Calu3 (cell line): ENCODE measurements around the gene IL12RB1. TPM values are rescaled to one million over a fixed set of nuclear protein-coding genes. Genes with fewer than 3 reads are reported as not detected.

Source experiments
- BruUV-seq: library from RNA; stranded (reverse); fragments of 400-500 nt; replicated peaks from 2 replicates; lab custom pipeline; 2021; lab: Mats Ljungman, UMichigan
- CTCF ChIA-PET: fragments of 300-600 bp; sonication (Branson Sonifier 250); formaldehyde crosslinking; loops from one replicate; lab custom pipeline; 2022; ENCODE audit warnings: antibody characterized with exemption; lab: Charles Lee
- DNase-seq: peaks from one replicate; pipeline ENCODE4 v3.0.0; 2022
- H3K27ac Mint-ChIP-seq: one replicate; pipeline ENCODE4 v1.8.0; 2022; ENCODE audit warnings: mixed read lengths; ENCODE audit not compliant: unreplicated experiment
- H3K27me3 Mint-ChIP-seq: one replicate; pipeline ENCODE4 v1.8.0; 2022; ENCODE audit warnings: mixed read lengths; ENCODE audit not compliant: unreplicated experiment
- H3K36me3 Mint-ChIP-seq: one replicate; pipeline ENCODE4 v1.8.0; 2022; ENCODE audit warnings: mild to moderate bottlenecking, moderate library complexity, mixed read lengths; ENCODE audit not compliant: insufficient read depth, unreplicated experiment
- H3K4me1 Mint-ChIP-seq: one replicate; pipeline ENCODE4 v1.8.0; 2022; ENCODE audit warnings: mild to moderate bottlenecking, low read depth, mixed read lengths; ENCODE audit not compliant: unreplicated experiment
- H3K4me3 Mint-ChIP-seq: one replicate; pipeline ENCODE4 v1.8.0; 2022; ENCODE audit warnings: mild to moderate bottlenecking, low read depth, moderate library complexity, mixed read lengths; ENCODE audit not compliant: unreplicated experiment
- H3K9me3 Mint-ChIP-seq: one replicate; pipeline ENCODE4 v1.8.0; 2022; ENCODE audit warnings: low read depth, mixed read lengths; ENCODE audit not compliant: unreplicated experiment
- intact Hi-C: fragments of 100-400 bp; cut with micrococcal nuclease; formaldehyde crosslinking; loops from one replicate; pipeline ENCODE4 v1.10.0; 2022; ENCODE audit not compliant: unreplicated experiment
- total RNA-seq: library from RNA; stranded (reverse); gene quantifications from 2 replicates; pipeline ENCODE4 v1.2.3, GENCODE V29; 2022
- TF ChIP-seq, protein P1 (sequence below): fragments of 200-600 bp; IDR thresholded peaks from one replicate; pipeline ENCODE4 v1.8.0; 2022; ENCODE audit warnings: antibody characterized with exemption; ENCODE audit not compliant: unreplicated experiment

The IL12RB1 gene
- total RNA-seq, 1 experiment from 2014 or later, result not detected

DNA sequence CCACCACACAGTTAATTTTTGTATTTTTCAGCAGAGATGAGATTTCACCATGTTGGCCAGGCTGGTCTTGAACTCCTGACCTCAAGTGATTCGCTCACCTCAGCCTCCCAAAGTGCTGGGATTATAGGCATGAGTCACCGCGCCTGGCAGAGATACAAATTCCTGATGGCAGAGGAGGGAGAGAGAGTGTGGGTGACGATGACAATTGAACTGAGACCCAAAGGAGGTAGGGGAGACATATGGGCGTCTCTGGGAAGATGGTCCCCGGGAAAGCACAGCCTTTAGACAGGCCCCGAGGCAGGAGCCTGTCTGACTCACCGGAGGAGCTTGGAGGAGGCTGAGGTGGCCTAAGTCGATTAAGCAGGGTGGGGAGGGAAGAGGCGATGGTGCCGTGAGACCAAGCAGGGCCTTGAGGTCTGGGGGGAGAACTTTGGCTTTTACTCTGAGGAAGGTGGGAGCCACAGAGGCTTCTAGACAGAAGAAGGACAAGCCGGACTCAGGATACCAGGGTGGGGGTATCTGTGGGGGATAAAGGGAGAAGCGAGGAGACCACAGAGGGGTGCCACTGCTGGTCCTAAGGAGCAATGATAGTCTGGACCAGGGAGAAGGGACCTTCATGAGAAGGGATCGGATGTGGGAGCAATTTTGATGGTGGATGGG is 40.5 kb downstream of the IL12RB1 start:
- DNase-seq, result peak; percentile 61
- CTCF ChIA-PET, result interaction anchor here (1.3 kb wide), 1 partner anchor 146 kb away, joined by 3 read pairs; no protein-coding TSS in a partner anchor
- Mint-ChIP-seq H3K36me3 (peaks cover 14% of the 10 kb centered on the region), H3K4me1 (peaks cover 26% of the 10 kb centered on the region), H3K4me3 (no peak overlapping the region), H3K27ac (peak overlapping the region; percentile 17), H3K27me3 (peaks cover 18% of the 10 kb centered on the region), H3K9me3 (no peaks in the 10 kb centered on the region)
- intact Hi-C loops, result no loop called here
- BruUV-seq, result no TSS peak
- TF ChIP-seq, protein P1, sequence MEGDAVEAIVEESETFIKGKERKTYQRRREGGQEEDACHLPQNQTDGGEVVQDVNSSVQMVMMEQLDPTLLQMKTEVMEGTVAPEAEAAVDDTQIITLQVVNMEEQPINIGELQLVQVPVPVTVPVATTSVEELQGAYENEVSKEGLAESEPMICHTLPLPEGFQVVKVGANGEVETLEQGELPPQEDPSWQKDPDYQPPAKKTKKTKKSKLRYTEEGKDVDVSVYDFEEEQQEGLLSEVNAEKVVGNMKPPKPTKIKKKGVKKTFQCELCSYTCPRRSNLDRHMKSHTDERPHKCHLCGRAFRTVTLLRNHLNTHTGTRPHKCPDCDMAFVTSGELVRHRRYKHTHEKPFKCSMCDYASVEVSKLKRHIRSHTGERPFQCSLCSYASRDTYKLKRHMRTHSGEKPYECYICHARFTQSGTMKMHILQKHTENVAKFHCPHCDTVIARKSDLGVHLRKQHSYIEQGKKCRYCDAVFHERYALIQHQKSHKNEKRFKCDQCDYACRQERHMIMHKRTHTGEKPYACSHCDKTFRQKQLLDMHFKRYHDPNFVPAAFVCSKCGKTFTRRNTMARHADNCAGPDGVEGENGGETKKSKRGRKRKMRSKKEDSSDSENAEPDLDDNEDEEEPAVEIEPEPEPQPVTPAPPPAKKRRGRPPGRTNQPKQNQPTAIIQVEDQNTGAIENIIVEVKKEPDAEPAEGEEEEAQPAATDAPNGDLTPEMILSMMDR, result no peak

DNA sequence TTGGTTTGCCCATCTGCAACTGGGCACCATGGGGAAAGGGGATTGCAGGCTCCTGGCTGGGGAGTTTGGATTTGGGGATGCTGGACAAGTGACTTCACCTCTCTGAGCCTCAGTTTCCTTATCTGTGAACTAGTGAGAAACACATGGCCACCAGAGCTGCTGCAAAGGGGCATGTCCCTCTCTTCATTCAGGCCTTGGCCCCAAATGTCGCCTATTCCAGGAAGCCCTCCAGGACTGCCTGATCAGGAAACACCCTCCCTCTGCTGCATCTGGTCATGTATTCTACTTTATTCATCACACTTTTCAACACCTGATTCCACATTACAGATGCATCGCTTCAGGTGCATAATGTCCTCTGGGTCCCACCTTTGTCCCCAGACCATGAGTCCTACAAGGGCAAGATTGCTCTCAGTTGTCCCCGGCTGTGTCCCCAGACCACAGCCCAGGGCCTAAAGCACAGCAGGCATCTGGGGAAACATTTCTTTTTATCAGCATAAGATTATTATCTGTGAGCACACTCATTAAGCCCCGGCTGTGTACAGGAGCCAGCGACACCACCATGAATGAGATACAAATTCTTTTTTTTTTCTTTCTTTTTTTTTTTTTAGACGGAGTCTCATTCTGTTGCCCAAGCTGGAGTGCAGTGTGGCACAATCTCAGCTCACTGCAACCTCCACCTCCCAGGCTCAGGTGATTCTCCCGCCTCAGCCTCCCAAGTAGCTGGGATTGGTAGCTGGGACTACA is 41.3 kb downstream of the IL12RB1 start:
- no peak for DNase-seq
- Mint-ChIP-seq H3K9me3 (no peaks in the 10 kb centered on the region), H3K4me3 (no peak overlapping the region), H3K4me1 (peaks cover 26% of the 10 kb centered on the region), H3K27ac (peak overlapping the region; percentile 23), H3K36me3 (peaks cover 14% of the 10 kb centered on the region), H3K27me3 (peaks cover 11% of the 10 kb centered on the region)
- CTCF ChIA-PET, result interaction anchor here (0.7 to 1.3 kb wide), 2 partner anchors 66 to 147 kb away, joined by 3 read pairs; no protein-coding TSS in a partner anchor
- intact Hi-C loops, result no loop called here
- TF ChIP-seq, protein P1, result no peak
- no TSS peak for BruUV-seq

DNA sequence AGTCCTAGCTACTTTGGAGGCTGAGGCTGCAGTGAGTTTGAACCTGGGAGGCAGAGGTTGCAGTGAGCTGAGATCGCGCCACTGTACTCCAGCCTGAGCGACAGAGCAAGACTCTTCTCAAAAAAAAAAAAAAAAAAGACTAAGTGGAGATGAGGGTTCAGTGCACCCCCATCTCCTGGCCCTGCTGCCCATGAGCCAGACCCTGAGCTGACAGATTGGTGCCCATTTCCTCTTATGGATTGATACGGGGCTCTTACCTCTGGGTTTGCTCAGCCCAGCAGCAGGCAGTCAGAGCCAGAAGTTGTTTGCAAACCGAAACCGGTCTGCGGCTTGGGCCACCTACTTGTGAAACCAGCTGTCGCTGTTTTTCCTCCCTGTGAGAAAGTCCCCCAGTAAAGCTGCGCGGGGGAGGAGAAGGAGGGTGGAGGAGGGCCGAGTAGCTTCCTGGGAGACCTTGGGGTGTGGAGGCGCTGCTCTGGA is 41.9 kb downstream of the IL12RB1 start:
- Mint-ChIP-seq H3K9me3 (no peaks in the 10 kb centered on the region), H3K27me3 (peaks cover 5% of the 10 kb centered on the region), H3K4me1 (peaks cover 20% of the 10 kb centered on the region), H3K4me3 (no peak overlapping the region), H3K36me3 (peaks cover 14% of the 10 kb centered on the region), H3K27ac (peak overlapping the region; percentile 23)
- DNase-seq, result peak; percentile 67
- no TSS peak for BruUV-seq
- CTCF ChIA-PET, result interaction anchor here (0.7 to 1.3 kb wide), 2 partner anchors 65 to 147 kb away, joined by 3 read pairs; no protein-coding TSS in a partner anchor
- TF ChIP-seq, protein P1, result no peak
- intact Hi-C loops, result no loop called here

DNA sequence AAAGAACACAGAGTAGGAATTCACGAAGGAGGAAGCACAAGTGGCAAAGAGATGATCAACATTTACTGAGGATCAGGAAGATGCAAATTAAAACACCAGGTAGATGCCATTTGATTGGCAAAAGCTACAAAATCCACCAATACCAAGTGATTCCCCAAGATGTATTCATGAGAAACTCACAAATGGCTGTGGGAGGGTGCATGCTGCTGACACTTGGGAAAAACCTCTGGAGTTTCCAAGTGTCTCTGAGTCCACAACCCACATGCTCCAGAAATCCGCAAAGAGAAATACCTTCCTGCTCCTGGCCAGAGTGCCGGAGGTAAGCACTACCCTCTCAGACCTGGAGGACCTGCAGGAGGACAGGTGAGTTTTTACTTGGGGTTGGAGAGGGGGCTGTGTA is 43.1 kb downstream of the IL12RB1 start:
- TF ChIP-seq, protein P1, result no peak
- no peaks in the 10 kb centered on the region for H3K9me3 Mint-ChIP-seq
- H3K27ac Mint-ChIP-seq, result no peak overlapping the region
- BruUV-seq, result no TSS peak
- peaks cover 18% of the 10 kb centered on the region for H3K4me1 Mint-ChIP-seq
- DNase-seq, result no peak
- H3K4me3 Mint-ChIP-seq, result no peak overlapping the region
- intact Hi-C loops, result no loop called here
- CTCF ChIA-PET, result no interaction called here
- peaks cover 14% of the 10 kb centered on the region for H3K36me3 Mint-ChIP-seq
- H3K27me3 Mint-ChIP-seq, result no peaks in the 10 kb centered on the region
